HG02840 (cell line): ENCODE measurements around the gene TMEM150B.

Experiments used
- ATAC-seq: cut with Tn5 transposase; IDR thresholded peaks from one replicate; pipeline ENCODE4 v1.9.1; 2021; ENCODE audit warnings: mild to moderate bottlenecking, moderate library complexity, moderate number of reproducible peaks; ENCODE audit not compliant: unreplicated experiment, low FRiP score

The TMEM150B gene

GRCh38 chr19:55308281-55308680, 16.9 kb downstream of the TMEM150B start:
- ATAC-seq, result no peak

GRCh38 chr19:55306712-55307111, 18.4 kb downstream of the TMEM150B start:
- ATAC-seq, result no peak

DNA sequence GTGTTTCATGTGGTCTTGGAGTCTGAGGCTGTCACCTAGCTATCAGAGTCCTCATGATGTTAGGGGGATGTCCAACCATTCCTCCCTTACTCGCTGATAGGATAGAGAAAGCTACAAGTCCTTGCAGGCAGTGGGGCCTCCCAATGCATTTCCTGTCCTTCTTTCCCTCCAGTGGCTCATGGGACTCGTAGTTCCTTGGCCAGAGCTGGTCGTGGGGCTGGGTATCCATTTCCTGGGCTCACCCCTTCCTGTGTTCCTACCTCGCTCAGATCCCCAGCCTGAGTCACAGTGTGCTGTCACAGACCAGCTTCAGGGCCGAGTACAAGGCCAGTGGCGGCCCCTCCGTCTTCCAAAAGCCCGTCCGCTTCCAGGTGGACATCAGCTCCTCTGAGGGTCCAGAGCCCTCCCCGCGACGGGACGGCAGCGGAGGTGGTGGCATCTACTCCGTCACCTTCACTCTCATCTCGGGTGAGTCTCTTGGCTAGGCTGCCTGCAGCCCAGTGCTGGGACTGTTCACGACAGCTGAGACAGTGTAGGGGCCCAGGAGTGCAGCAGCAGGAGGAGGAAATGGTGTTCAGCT, 19.1 kb downstream of the TMEM150B start:
- no peak for ATAC-seq

DNA sequence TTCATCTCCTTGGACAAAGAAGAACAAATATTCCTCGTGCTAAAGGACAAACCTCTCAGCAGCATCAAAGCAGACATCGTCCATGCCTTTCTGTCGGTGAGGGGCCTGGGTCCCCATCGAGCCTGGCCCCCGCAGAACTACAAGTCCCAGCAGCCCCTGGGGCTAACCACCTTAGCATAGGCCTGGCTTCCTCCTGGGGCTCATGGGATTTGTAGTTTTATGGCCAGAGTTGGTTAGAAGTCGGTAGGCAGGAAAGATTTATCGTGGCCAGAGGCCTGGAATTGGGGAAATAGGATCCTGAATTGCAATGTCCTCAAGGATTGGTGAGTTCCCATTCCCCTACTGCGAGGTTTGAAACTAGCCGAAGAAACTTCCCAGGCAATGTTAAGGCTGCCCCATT, 19.6 kb downstream of the TMEM150B start:
- ATAC-seq, result no peak

GRCh38 chr19:55304980-55305379, 20.2 kb downstream of the TMEM150B start:
- ATAC-seq, result no peak

- no peak for ATAC-seq
Measured at GRCh38 chr19:55304279-55304978, 20.7 kb downstream of the TMEM150B start.

DNA sequence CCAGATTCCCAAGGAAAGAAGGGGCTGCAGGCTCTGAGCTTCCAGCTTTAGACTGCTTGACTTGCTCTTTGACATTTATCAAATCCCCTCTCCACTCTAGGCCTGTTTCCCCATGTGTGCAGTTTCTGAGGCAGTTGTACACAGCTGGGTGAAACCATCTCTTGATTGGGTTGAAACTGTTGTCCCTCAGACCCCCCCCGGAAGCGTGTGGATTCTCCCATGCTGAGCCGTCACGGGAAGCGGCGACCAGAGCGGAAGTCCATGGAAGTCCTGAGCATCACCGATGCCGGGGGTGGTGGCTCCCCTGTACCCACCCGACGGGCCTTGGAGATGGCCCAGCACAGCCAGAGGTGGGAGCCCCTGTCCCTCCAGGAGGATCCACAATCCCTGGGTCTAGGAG, 21.7 kb downstream of the TMEM150B start:
- ATAC-seq, result no peak

GRCh38 chr19:55302318-55302703, 22.8 kb downstream of the TMEM150B start:
- no peak for ATAC-seq

- no peak for ATAC-seq
Measured at GRCh38 chr19:55301459-55302317, 23.5 kb downstream of the TMEM150B start.

- no peak for ATAC-seq
Measured at GRCh38 chr19:55300886-55301458, 24.2 kb downstream of the TMEM150B start.

- no peak for ATAC-seq
Measured at GRCh38 chr19:55299991-55300390, 25.1 kb downstream of the TMEM150B start.

DNA sequence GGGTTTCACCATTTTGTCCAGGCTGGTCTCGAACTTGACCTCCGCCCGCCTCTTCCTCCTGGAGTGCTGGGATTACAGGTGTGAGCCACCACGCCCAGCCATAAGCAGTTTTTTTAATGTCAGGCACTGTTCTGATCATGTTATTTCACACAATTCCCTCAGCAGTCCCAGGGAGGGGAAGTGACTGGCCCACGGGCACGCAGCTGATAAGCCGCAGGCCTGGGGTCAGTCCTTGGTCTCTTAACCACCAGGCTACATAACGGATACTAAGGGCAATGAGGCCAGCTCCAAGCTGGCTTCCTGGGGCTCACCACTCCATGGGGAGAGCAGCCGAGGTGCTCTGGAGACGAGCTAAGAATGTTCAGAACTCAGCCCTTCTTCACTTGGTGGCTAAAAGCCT, 27.9 kb downstream of the TMEM150B start:
- ATAC-seq, result no peak

GRCh38 chr19:55289117-55289796, 35.9 kb downstream of the TMEM150B start:
- no peak for ATAC-seq

DNA sequence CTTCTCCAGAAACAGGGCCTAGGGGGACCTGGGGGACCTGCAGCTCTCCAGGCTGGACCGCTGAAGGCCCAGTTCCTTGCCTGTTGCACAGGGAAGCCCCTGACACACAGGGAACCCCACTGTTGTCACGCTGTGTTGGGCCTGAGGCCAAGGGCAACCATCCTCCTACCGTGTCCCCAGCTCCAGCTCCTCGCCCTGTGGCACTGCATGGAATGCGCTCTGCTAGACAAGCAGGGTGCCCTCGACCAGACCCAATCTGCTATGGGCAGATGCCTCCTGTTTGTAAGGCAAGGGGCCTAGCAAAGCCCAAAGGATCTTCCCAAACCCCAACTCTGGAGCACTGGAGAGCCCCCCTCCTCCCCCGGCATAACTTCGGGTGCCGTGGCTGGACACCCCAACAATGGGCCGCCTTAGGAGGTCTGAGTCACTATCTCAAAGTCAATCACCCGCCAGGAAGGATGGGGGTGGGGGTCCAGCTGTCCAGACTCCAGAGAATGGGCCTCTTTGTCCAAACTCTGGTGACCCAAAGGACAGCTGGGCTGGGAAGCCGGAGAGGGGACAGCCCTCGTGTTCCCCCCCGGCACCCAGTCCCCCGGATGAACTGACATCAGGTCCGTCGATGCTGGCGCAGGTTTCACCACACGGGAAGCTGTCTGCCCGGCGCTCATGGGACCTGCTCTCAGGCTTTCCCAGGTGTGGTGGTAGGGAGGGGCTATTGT, 37.6 kb downstream of the TMEM150B start:
- ATAC-seq, result no peak

GRCh38 chr19:55285229-55285890, 39.8 kb downstream of the TMEM150B start:
- ATAC-seq, result no peak

DNA sequence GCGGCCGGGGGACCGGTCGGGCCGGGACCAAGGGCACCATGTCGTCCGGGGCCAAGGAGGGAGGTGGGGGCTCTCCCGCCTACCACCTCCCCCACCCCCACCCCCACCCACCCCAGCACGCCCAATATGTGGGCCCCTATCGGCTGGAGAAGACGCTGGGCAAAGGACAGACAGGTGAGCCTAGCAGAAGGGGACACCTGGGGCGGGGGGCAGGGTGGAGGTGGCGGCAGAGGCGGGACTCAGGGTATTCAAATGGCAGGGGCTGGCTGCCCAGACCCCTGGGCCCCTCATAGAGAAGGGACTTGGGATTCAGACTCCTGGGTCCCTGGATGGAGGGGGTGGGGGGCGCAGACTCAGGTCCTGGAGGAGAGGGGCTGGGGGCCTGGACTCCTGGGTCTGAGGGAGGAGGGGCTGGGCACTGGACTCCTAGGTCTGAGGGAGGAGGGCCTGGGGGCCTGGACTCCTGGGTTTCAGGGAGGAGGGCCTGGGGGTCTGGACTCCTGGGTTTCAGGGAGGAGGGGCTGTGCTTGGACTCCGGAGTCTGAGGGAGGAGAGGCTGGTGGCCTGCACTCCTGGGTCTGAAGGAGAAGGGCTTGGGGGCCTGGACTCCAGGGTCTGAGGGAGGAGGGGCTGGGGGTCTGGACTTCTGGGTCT, 40.6 kb downstream of the TMEM150B start:
- ATAC-seq, result no peak

GRCh38 chr19:55283548-55284377, 41.4 kb downstream of the TMEM150B start, which contains the start of gene BRSK1:
Gene BRSK1, plus strand, starts transcription at chr19:55283997. Its CDS starts 446 bp downstream, at chr19:55284443.
- no peak for ATAC-seq
